ENCODE data around the gene ASXL1. TPM values are rescaled to one million over a fixed set of nuclear protein-coding genes. Genes with fewer than 3 reads are reported as not detected.

The ASXL1 gene
- polyA plus RNA-seq, 3 donors, result 19.3 to 42.7 (median 25.0) TPM

GRCh38 chr20:32429745-32430360 is 71.7 kb downstream of the ASXL1 start:
- H3K27ac ChIP-seq (ENCODE audit: low read depth, low read length), result no peak overlapping the region
- WGBS, 3 donors, result 97 to 98% (median 97%) methylated on average over 16 of the region's 16 CpGs

- no peak overlapping the region for H3K27ac ChIP-seq (ENCODE audit: low read depth, low read length)
Measured at GRCh38 chr20:32431457-32431856, 73.3 kb downstream of the ASXL1 start.

GRCh38 chr20:32432277-32432676 is 74.1 kb downstream of the ASXL1 start:
- 16 to 66% (median 62%) methylated on average over 2 of the region's 2 CpGs for WGBS, 3 donors

More at GRCh38 chr20:32431457-32431856, 73.3 kb downstream of the ASXL1 start:
- WGBS, 3 donors, result 96 to 98% (median 96%) methylated on average over 12 of the region's 12 CpGs

GRCh38 chr20:32433311-32434021 is 75.3 kb downstream of the ASXL1 start:
- no peak overlapping the region for H3K27ac ChIP-seq (ENCODE audit: low read depth, low read length)
- WGBS, 3 donors, result 65 to 85% (median 74%) methylated on average over 20 of the region's 20 CpGs

More at GRCh38 chr20:32432277-32432676, 74.1 kb downstream of the ASXL1 start:
- H3K27ac ChIP-seq (ENCODE audit: low read depth, low read length), result no peak overlapping the region

GRCh38 chr20:32434434-32434833 is 76.3 kb downstream of the ASXL1 start:
- 86 to 88% (median 87%) methylated on average over 19 of the region's 19 CpGs for WGBS, 3 donors

GRCh38 chr20:32435449-32436107 is 77.4 kb downstream of the ASXL1 start:
- WGBS, 3 donors, result 94 to 96% (median 95%) methylated on average over 12 of the region's 12 CpGs
- no peak overlapping the region for H3K27ac ChIP-seq (ENCODE audit: low read depth, low read length)

More at GRCh38 chr20:32434434-32434833, 76.3 kb downstream of the ASXL1 start:
- no peak overlapping the region for H3K27ac ChIP-seq (ENCODE audit: low read depth, low read length)

GRCh38 chr20:32436142-32436861 is 78.2 kb downstream of the ASXL1 start:
- 92 to 97% (median 95%) methylated on average over 11 of the region's 11 CpGs for WGBS, 3 donors
- no peak overlapping the region for H3K27ac ChIP-seq (ENCODE audit: low read depth, low read length)

- no peak overlapping the region for H3K27ac ChIP-seq (ENCODE audit: low read depth, low read length)
- WGBS, 3 donors, result 92 to 98% (median 96%) methylated on average over 7 of the region's 7 CpGs
Measured at GRCh38 chr20:32436968-32437367, 78.8 kb downstream of the ASXL1 start.

- WGBS, 3 donors, result 68 to 82% (median 80%) methylated on average over 5 of the region's 5 CpGs
- H3K27ac ChIP-seq (ENCODE audit: low read depth, low read length), result no peak overlapping the region
Measured at GRCh38 chr20:32437391-32438074, 79.4 kb downstream of the ASXL1 start.

GRCh38 chr20:32438331-32438858 is 80.3 kb downstream of the ASXL1 start:
- H3K27ac ChIP-seq (ENCODE audit: low read depth, low read length), result no peak overlapping the region
- 81 to 90% (median 89%) methylated on average over 8 of the region's 8 CpGs for WGBS, 3 donors

- H3K27ac ChIP-seq (ENCODE audit: low read depth, low read length), result no peak overlapping the region
- 73 to 78% (median 75%) methylated on average over 11 of the region's 11 CpGs for WGBS, 3 donors
Measured at GRCh38 chr20:32439132-32439829, 81.2 kb downstream of the ASXL1 start.

GRCh38 chr20:32440069-32440757 is 82.1 kb downstream of the ASXL1 start:
- WGBS, 3 donors, result 80 to 95% (median 93%) methylated on average over 6 of the region's 6 CpGs
- H3K27ac ChIP-seq (ENCODE audit: low read depth, low read length), result no peak overlapping the region

GRCh38 chr20:32440758-32441078 is 82.6 kb downstream of the ASXL1 start:
- WGBS, 3 donors, result 88 to 93% (median 89%) methylated on average over 4 of the region's 4 CpGs

GRCh38 chr20:32441638-32442037 is 83.5 kb downstream of the ASXL1 start:
- 88 to 96% (median 91%) methylated on average over 4 of the region's 4 CpGs for WGBS, 3 donors
- H3K27ac ChIP-seq (ENCODE audit: low read depth, low read length), result no peak overlapping the region

More at GRCh38 chr20:32440758-32441078, 82.6 kb downstream of the ASXL1 start:
- H3K27ac ChIP-seq (ENCODE audit: low read depth, low read length), result no peak overlapping the region

GRCh38 chr20:32442630-32443373 is 84.7 kb downstream of the ASXL1 start:
- WGBS, 3 donors, result 71 to 74% (median 74%) methylated on average over 10 of the region's 10 CpGs
- H3K27ac ChIP-seq (ENCODE audit: low read depth, low read length), result no peak overlapping the region

GRCh38 chr20:32443386-32443974 is 85.3 kb downstream of the ASXL1 start:
- no peak overlapping the region for H3K27ac ChIP-seq (ENCODE audit: low read depth, low read length)
- WGBS, 3 donors, result 88 to 91% (median 90%) methylated on average over 3 of the region's 3 CpGs

Data from adipose tissue (tissue), 3 donors.